ENCODE data around the gene TM6SF1.
"Not testable (repeated sequence)": the region's sequence is repeated elsewhere in the genome, so short reads cannot be mapped to it uniquely, and the experiment has no call there.

Gene TM6SF1

DNA sequence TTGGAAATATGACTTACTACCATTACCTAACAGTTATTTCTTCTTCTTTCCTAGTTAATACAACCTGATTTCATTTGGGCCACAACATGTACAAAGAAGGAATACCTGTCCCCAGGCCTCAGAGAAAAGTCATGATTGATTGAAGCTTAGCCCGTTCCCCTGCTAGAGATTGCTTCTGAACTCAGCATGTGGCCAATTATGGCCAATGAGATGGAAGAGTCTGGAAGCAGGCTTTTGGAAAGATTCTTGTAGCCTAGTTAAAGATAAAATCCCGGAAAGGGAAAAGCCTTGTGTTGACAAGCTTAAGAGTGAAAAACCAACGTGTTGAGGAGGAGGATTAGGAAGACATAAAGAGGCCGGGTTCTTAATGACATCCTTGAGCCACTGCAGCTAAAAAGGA is 17.0 kb upstream of the TM6SF1 start:
- no peak for DNase-seq

- not testable (repeated sequence) for DNase-seq
Measured at GRCh38 chr15:83091965-83092308, 15.5 kb upstream of the TM6SF1 start.

GRCh38 chr15:83092309-83092976 is 15.0 kb upstream of the TM6SF1 start:
- no peak for DNase-seq

GRCh38 chr15:83094583-83094982 is 12.9 kb upstream of the TM6SF1 start:
- DNase-seq = no peak

DNA sequence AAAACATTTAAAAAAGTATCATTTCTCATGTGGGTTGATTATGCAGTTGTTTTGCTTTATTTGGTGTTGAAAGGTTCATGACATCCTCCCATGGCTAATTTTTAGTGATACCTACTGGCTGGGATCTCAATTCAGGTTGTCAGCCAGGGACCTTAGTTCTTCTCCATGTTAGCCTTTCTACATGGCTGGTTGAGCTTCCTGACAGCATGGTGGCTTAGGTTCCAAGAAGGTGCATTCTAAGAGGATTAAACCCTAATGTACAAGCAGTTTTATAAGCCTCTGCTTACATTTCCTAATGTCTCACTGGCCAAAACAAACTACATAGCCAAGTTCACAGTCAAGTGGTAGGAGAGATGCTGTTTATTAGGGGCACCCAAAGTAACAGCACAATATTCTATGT is 9.4 kb upstream of the TM6SF1 start:
- no peak for DNase-seq

- no peak for DNase-seq
Measured at GRCh38 chr15:83099290-83099689, 8.2 kb upstream of the TM6SF1 start.

DNA sequence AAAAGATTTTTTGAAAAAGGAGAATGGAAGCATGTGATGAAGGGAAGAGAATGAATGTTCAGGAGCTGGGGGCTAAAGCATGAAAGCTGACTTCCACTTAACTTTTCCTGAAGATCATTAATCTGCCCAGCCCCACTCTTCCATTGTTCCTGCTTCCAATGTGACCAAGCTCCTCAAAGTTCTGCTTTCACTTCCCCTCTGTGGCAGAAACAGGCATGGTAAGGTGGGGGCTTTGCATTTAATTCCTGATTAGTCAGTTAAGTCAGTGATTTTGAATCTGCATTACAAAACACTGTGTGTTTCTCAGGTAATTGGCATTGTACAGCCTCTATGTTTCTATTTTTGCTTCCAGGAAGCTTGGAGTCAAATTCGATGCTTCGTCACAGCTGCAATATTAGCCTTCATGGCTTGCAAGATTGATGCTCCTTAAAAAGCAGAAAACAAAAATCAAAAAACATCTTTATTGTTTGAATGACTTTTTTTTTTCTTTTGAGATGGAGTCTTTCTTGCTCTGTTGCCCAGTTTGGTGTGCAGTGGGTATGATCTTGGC is 7.3 kb upstream of the TM6SF1 start:
- DNase-seq = no peak

DNA sequence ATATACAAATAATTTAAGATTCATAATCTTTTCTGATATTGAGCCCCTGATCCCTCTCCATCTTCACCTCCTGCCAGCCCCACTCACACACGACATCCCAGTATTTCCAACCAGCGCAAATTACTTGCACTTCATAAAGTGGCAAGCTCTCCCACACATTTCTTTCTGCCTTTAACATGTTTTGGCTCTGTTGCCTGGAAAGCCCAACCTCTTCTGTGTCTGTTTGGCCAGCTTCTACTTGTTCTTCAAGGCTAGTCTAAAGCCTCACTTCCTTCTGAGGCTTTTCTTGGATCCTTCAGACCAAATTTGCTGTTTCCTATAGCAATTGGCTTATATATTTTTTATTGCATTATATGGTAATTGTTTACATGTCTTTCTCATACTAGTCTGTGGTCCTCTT is 5.1 kb upstream of the TM6SF1 start:
- DNase-seq = no peak

DNA sequence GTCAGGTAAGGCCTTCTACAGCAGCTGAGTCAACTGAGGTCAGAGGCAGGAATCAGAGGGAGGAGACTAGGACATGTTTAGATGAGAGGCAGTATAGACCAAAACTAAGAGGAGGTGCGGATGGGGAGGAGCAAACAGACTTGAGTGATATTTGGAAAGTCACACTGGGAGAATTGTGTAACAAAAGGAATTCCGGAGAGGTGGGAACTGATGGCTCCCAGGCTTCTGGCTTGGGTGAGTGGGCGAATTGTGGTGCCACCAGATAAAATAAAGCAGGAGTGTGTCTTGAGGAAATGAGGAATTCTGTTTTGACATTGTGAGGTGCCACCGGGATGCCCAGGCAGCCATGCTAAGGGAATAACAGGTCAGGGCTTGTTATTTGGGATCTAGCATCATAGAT is 3.3 kb upstream of the TM6SF1 start:
- DNase-seq = no peak

- no peak for DNase-seq
Measured at GRCh38 chr15:83105440-83105839, 2.0 kb upstream of the TM6SF1 start.

DNA sequence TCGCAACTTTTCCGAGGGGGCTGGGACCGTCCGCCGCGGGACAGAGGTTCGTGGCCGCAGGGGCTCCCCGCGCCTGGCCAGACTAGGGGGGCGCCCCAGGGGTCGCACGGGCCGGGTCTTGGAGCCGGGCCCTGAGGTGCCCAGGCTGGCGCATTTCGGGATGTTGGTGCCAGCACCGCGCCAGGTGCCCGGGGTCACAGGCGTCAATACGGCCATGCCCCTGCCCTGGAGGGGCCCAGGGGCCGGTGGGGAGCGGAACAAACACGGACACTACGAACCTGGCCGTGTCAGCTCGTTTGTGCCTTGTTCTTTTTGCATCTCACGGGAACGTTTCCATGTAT is 366 bp downstream of the TM6SF1 start:
- DNase-seq = no peak

DNA sequence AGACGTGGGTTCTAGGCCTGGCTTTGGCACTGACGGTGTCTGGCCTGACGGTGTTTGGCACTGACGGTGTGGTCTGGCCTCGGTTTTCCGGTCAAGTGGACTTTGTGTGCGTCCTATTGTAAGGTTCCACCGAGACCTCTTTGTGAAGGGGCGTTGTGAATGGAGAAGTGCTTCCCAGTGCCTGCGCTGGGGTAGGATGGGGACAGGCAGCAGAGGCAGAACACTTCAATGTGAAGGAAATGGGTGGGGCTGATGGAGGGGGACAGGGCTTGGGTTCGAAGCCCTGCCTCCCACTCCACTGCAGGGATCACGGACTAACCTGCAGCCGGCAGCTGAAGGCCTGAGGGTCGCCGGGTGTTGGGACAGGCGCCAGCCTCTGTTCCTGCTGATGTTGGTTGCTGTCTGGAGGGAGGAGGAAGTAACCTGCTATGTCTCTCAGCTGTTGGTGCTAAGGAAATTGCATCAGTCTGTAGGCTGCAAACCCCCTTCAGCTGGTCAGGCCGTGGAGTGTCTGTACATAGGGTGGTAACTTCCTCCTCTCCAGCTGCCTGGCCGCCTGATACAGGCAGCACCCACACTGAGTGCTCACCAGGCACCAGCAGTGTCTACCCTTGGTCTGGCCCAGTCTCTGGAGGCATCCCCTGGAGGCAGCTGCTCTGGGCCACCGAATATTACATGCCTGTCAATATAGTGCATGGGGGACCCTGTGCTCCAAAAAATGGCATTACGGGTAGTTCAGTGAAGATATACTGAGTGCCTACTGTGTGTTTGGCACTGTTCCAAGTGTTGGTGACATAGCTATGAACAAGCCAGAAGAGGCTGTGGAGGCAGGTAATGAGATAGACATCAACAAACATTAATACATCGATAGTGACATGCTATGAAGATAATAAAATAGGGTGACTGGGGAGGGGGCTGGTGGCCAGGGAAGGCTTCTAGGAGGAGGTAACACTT is 1.1 kb downstream of the TM6SF1 start:
- DNase-seq = no peak

- DNase-seq = no peak
Measured at GRCh38 chr15:83109532-83109931, 2.1 kb downstream of the TM6SF1 start.

DNA sequence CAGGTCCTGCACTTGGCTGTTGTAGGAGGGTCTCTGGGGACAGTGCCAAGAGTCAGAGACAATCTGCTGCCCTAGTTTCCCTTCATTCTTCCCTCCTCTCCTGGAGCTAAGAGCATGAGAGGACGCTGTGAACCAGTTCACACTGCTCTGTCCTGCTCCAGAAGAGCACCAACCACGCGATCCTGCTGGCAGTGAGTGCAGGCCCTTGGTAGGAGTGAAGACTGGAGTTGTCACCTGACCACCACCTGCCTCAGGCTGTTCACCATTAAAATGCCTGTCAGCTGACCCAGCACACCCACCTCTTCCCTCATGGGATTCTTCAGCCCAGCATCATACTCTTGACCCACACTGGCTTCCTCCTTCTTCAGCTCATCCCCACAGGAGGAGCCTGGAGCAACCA is 2.9 kb downstream of the TM6SF1 start:
- no peak for DNase-seq

- no peak for DNase-seq
Measured at GRCh38 chr15:83111149-83111548, 3.7 kb downstream of the TM6SF1 start.

DNA sequence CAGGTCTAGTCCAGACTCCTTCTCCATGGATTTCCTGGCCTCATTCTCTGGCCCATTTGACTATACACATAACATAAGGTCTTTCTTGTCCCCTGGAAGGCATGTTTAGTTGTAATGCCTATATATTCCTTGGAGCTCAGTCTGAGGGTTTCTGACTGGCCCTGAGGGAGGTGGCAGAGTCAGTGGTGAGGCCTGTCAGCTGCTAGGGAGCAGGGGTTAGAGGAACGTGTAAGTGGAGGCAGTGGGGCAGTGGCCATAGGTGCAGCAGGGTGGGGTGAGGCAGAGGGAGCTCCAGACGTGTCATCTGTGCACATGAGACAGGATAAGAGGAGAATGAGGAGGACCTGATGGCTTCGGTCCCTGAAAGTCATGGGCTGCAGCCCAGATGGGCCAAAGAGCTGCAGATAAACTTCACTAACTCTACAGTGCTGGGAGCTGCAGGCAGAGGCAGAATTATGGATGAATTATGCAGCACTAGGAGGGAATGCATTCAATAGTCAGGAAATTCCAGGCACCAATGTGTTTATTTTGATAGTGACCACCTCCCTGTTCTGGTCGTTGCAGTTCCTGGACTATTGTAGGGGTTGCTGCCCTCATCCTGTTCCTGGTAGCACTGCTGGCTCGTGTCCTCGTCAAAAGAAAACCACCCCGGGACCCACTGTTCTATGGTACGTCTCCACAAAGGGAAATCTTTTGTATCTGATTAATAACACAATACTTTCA is 4.9 kb downstream of the TM6SF1 start:
- no peak for DNase-seq

DNA sequence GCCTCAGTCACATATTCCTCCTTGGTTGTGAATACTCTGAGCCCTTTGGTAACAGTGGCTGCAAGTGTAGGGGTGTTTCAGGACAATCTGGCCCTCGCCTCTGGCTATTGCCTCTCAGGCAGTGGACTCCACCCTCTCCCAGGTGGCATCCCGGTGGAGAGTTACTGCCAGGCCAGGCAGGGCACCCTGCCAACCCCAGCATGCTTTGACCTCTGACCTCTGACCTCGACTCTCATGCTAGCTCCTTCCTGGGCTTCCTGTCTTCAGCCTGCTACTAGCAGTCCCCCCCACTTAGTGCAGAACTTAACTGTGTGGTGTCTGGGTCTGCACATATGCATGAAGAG is 5.5 kb downstream of the TM6SF1 start:
- no peak for DNase-seq

GRCh38 chr15:83113881-83114674 is 6.6 kb downstream of the TM6SF1 start:
- DNase-seq = no peak

DNA sequence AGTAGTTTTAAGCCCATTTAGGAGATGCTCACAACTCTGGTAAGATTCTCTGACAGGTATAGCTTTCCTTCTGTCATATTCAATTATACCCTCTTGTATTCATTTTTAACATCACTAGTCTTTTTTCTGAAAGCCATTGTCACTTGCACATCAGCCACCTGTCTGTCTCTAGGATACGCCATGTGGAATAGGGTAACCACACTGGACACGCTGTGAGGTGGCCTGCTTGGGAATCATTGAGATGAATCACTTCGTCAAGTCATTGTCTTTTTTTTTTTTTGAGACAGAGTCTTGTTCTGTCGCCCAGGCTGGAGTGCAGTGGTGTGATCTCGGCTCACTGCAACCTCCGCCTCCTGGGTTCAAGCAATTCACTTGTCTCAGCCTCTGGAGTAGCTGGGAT is 7.4 kb downstream of the TM6SF1 start:
- no peak for DNase-seq

DNA sequence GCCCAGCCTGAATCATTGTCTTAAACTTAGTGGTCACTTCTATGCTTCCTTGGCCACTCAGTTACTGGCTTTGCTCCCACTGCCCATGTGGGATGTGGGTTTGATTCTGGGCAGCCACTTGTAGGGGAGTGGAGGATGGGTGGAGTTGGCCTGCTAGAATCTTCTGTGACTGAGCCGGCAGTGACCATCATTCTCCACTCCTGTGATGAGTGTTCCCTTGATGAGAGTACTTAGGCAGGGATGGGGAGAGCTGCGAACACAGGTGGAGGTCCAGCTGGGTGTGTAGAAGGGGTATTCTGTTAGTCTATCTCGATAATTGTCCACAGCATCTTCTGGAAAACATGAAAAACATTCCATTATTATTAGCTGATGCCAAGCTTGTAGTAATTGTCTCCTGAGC is 8.0 kb downstream of the TM6SF1 start:
- no peak for DNase-seq

DNA sequence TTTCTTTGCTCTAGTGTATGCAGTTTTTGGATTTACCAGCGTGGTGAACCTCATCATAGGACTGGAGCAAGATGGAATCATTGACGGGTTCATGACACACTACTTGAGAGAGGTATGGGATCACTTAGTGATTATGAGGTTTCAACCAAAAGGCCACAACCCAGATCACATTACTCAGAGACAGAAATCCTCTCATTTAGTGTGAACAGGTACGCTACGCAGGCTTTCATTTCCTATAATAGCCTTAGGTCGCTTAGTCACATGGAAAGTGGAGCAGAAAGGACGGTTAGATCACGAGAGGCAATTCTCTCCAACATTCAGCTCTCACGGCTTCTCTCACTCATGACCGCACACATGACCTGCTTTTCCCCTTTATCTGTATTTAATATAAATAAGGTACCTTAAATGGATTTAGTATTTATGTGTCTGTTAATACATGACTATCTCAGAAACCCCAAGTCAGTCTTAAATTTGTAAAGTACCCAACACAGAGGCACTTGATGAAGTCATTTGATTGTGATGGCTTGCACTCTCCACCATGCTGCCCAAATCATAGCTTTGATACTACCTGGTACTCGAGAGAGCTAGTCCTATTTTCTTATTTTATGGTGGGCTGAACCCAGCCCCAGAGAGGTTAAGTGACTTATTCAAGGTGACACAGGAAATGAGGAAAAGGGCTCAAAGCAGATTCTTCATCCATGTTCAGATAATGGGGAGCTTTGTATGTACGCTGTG is 8.6 kb downstream of the TM6SF1 start:
- DNase-seq = no peak

DNA sequence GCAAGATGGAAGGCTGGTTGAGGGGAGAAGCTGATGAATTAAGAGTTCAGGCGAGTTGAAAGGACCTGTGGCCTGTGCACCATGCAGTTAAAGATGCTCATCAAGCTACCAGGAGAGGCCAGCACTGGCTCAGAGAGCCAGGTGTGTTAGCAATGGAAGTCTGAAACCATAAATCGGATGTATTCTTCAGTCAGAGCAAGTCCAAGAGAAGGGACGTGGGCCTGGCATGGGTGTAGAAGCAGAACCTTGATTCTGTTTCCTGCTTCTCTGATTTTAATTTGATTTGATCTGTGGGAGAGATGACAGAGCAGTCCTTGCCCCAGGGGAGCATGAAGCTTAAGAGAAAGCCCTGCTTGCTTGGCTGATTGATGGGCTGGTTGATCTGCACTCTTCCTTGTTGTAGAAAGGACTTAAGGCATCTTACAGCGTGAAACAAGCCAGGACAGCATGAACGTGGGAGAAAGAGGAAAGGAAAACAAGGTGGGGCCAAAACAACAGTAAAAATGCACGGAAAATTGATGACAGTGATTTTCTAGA is 10.9 kb downstream of the TM6SF1 start:
- no peak for DNase-seq

All from activated CD8-positive, alpha-beta memory T cell treated with anti-CD3 and anti-CD28 coated beads, Interleukin-2, amount 50 U/mL, for 4 hours (primary cell).